ENCODE results near the gene SESN1.

The SESN1 gene

GRCh38 chr6:109071125-109071917 is 23.3 kb downstream of the SESN1 start:
- TF ChIP-seq ZFX (IDR thresholded peaks at IDR 0.05; ENCODE audit: borderline replicate concordance): no peak
- TF ChIP-seq CTCF (IDR thresholded peaks at IDR 0.05): no peak
- H3K27ac ChIP-seq: no peak overlapping the region

- TF ChIP-seq ZFX (IDR thresholded peaks at IDR 0.05; ENCODE audit: borderline replicate concordance): no peak
- no peak for TF ChIP-seq CTCF (IDR thresholded peaks at IDR 0.05)
- H3K27ac ChIP-seq: no peak overlapping the region
Observed at GRCh38 chr6:109069746-109070145, 24.9 kb downstream of the SESN1 start.

GRCh38 chr6:109062767-109063352 is 31.8 kb downstream of the SESN1 start:
- no peak for TF ChIP-seq CTCF (IDR thresholded peaks at IDR 0.05)
- no peak for TF ChIP-seq ZFX (IDR thresholded peaks at IDR 0.05; ENCODE audit: borderline replicate concordance)
- no peak overlapping the region for H3K27ac ChIP-seq

GRCh38 chr6:109062216-109062615 is 32.4 kb downstream of the SESN1 start:
- TF ChIP-seq CTCF (IDR thresholded peaks at IDR 0.05) (no peak), ZFX (IDR thresholded peaks at IDR 0.05; ENCODE audit: borderline replicate concordance) (no peak)
- H3K27ac ChIP-seq: no peak overlapping the region

GRCh38 chr6:109060571-109060970 is 34.1 kb downstream of the SESN1 start:
- H3K27ac ChIP-seq: no peak overlapping the region
- TF ChIP-seq ZFX (IDR thresholded peaks at IDR 0.05; ENCODE audit: borderline replicate concordance) (no peak), CTCF (IDR thresholded peaks at IDR 0.05) (no peak)

GRCh38 chr6:109059571-109060021 is 35.0 kb downstream of the SESN1 start:
- no peak overlapping the region for H3K27ac ChIP-seq
- TF ChIP-seq ZFX (IDR thresholded peaks at IDR 0.05; ENCODE audit: borderline replicate concordance): no peak
- TF ChIP-seq CTCF (IDR thresholded peaks at IDR 0.05): no peak

GRCh38 chr6:109059153-109059552 is 35.5 kb downstream of the SESN1 start:
- no peak overlapping the region for H3K27ac ChIP-seq
- TF ChIP-seq CTCF (IDR thresholded peaks at IDR 0.05): no peak
- no peak for TF ChIP-seq ZFX (IDR thresholded peaks at IDR 0.05; ENCODE audit: borderline replicate concordance)
